Thoracic aorta (tissue), 2 donors: ENCODE data around the gene HCFC1. TPM values are rescaled to one million over a fixed set of nuclear protein-coding genes. Genes with fewer than 3 reads are reported as not detected.

ENCODE experiments used
- ATAC-seq: fragments of 150-250 bp; one replicate; pipeline ENCODE4 v1.8.0; 2017; ENCODE audit warnings: low read depth; ENCODE audit not compliant: insufficient number of reproducible peaks, low FRiP score
- DNase-seq: peaks from one replicate; pipeline ENCODE4 v3.0.0-alpha.2; 2020; ENCODE audit warnings: low spot score
- H3K27ac ChIP-seq, 2 donors: fragments of 200-600 bp; sonication (generic); 1 replicate in 1 of 2; 2 replicates in 1 of 2; pipeline ENCODE4 v1.5.1; 2016; ENCODE audit warnings: mild to moderate bottlenecking in 2 of 2, moderate library complexity in 2 of 2
- H3K27me3 ChIP-seq: fragments of 200-600 bp; sonication (generic); replicated peaks from 2 replicates; pipeline ENCODE4 v1.6.0; 2016; ENCODE audit warnings: mild to moderate bottlenecking; ENCODE audit not compliant: insufficient read depth
- H3K36me3 ChIP-seq: fragments of 200-600 bp; sonication (generic); one replicate; pipeline ENCODE4 v1.5.1; 2016
- H3K4me1 ChIP-seq, 2 donors: fragments of 200-600 bp; sonication (generic); 1 replicate in 1 of 2; 2 replicates in 1 of 2; pipeline versions ENCODE4 v1.5.1 to v1.6.0; 2016; ENCODE audit warnings: low read depth in 2 of 2, mild to moderate bottlenecking in 1 of 2; ENCODE audit not compliant: control insufficient read depth in 1 of 2
- H3K4me3 ChIP-seq: fragments of 200-600 bp; sonication (generic); 2 replicates; pipeline ENCODE4 v1.5.1; 2016; ENCODE audit warnings: mild to moderate bottlenecking
- H3K9me3 ChIP-seq: fragments of 200-600 bp; sonication (generic); 2 replicates; pipeline ENCODE4 v1.5.1; 2016
- CTCF ChIP-seq: fragments of 200-600 bp; sonication (generic); IDR thresholded peaks from one replicate; pipeline ENCODE4 v1.5.1; 2019; ENCODE audit warnings: antibody characterized with exemption
- total RNA-seq, 2 donors: library from RNA; depleted of rRNA; stranded (reverse); fragments of >200 nt; gene quantifications; one replicate each; pipeline versions ENCODE4 v1.1.0 to v1.2.3, GENCODE V29; 2016

HCFC1 gene
- total RNA-seq, 2 donors from 2014 or later: 51.6 to 58.9 TPM

- Histone ChIP-seq H3K4me1 (peaks cover 3 to 24% of the 10 kb centered on the region in 2 donors), H3K9me3 (no peaks in the 10 kb centered on the region), H3K27ac (no peak overlapping the region), H3K4me3 (no peak overlapping the region), H3K36me3 (peaks cover 6% of the 10 kb centered on the region), H3K27me3 (no peaks in the 10 kb centered on the region)
- ATAC-seq (no peak), DNase-seq (no peak)
- TF ChIP-seq CTCF: no peak
These were observed 40.5 kb downstream of the HCFC1 start for GRCh38 chrX:153931151-153931550.

- no peak overlapping the region for H3K4me3 ChIP-seq
- H3K36me3 ChIP-seq: peaks cover 6% of the 10 kb centered on the region
- no peak for TF ChIP-seq CTCF
- DNase-seq (no peak), ATAC-seq (no peak)
- H3K4me1 ChIP-seq: peaks cover 3 to 19% of the 10 kb centered on the region in 2 donors
- no peaks in the 10 kb centered on the region for H3K9me3 ChIP-seq
- H3K27ac ChIP-seq: no peak overlapping the region
- no peaks in the 10 kb centered on the region for H3K27me3 ChIP-seq
These were observed 41.4 kb downstream of the HCFC1 start for GRCh38 chrX:153930011-153930910.

GRCh38 chrX:153929576-153929975, 42.0 kb downstream of the HCFC1 start:
- no peak for TF ChIP-seq CTCF
- no peak overlapping the region for H3K4me3 ChIP-seq
- no peaks in the 10 kb centered on the region for H3K27me3 ChIP-seq
- peaks cover 3 to 19% of the 10 kb centered on the region in 2 donors for H3K4me1 ChIP-seq
- DNase-seq (no peak), ATAC-seq (no peak)
- H3K36me3 ChIP-seq: peaks cover 6% of the 10 kb centered on the region
- no peaks in the 10 kb centered on the region for H3K9me3 ChIP-seq
- H3K27ac ChIP-seq: no peak overlapping the region

- DNase-seq (no peak), ATAC-seq (no peak)
- peaks cover 0 to 15% of the 10 kb centered on the region in 2 donors for H3K4me1 ChIP-seq
- H3K27ac ChIP-seq: no peak overlapping the region
- H3K27me3 ChIP-seq: no peaks in the 10 kb centered on the region
- no peak for TF ChIP-seq CTCF
- H3K4me3 ChIP-seq: peak overlapping the region; percentile 42
- H3K36me3 ChIP-seq: peaks cover 6% of the 10 kb centered on the region
- no peaks in the 10 kb centered on the region for H3K9me3 ChIP-seq
These were observed 42.8 kb downstream of the HCFC1 start for GRCh38 chrX:153928846-153929245.

GRCh38 chrX:153927922-153928760, 43.5 kb downstream of the HCFC1 start:
- H3K36me3 ChIP-seq: peaks cover 6% of the 10 kb centered on the region
- DNase-seq (peak; percentile 76), ATAC-seq (peak; percentile 78)
- peak overlapping the region; percentile 85 for H3K4me3 ChIP-seq
- peak overlapping the region; percentile 92 to 96 for H3K27ac ChIP-seq
- TF ChIP-seq CTCF: no peak
- no peaks in the 10 kb centered on the region for H3K27me3 ChIP-seq
- H3K9me3 ChIP-seq: no peaks in the 10 kb centered on the region
- H3K4me1 ChIP-seq: peaks cover 0 to 10% of the 10 kb centered on the region in 2 donors
